Suppressor macrophage treated with lipopolysaccharide for 4 hours (primary cell): ENCODE measurements around the gene LRRC25.
A peak's percentile ranks its signal among the peaks of the same experiment; 100 is the strongest.

Experiments
- DNase-seq: peaks from one replicate; pipeline ENCODE4 v3.0.0-alpha.2; 2020

Gene LRRC25

DNA sequence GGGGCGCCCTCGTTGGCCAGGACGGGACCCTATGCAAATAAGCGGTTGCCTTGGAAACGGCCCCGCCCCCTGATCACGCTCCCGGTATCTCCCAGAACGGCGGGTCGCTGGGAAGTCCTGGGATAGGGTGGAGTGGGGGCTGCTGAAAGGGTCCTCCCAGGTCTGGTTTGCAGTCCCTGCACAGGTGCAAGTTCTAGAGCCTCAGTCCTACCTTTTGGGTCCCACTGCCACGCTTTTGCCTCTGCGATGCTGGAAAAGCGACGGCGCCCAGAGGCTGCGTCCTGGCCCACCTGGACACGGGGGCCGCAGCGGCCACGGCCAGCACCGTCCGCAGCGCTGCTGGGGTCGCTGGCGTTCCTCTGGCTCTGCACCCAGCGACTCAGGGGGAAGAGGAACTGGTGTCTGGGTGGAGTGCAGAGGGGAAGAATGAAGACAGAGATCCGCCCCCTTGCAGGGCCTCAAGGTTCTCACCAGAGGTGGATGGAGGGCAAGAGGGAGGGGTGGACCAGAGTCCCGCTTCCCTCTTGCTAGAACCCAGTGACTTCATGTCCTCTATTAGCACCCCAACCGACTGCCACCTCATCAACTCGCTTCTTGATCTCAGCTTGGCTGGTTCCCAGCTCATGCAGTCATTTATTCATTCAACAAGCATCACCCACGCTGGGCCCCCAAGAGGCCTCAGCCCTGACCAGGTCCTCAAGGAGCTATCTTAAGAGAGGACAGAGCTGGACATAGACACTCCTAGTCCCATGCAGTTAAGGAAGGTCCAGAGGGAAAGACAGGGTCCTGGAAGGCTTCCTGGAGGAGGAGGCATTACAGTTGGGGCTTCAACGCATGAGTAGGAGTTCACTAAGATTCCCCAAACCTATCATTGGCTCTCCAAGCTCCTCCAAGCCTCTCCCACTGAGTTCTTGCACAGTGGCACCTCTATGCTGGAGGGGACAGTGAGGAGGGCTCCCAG is at the start of gene LRRC25:
TSS of gene LRRC25 (minus strand) at position 381 of the 961 bp plus-strand sequence. CDS start 659 bp downstream, outside the sequence.
- DNase-seq = peak; percentile 94

DNA sequence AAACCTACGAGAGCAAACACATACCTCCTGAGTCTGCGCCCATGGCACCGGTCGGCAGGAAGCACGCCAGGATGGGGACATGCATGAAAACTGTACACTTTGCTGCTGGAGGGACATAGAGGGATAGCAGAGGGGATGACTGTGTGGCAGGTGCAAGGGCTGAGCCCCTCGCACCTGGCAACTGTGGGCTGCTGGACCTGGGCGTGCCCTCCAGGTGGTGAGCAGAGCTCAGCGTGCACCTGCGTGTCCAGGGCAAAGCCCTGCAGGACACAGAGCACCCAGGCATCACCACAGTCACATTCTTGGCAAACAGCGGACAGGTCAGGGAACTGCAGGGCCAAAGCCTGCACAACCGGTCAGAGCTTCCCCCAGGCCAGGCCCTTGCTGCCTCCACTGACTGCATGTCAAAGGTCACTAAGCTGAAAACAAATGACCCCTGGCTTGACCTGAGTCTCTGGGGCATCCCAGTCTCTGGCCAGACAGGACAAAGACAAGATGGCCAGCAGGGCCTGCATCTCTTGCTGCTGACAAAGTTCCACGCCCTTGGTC is 49.5 kb upstream of the LRRC25 start:
- DNase-seq = no peak

DNA sequence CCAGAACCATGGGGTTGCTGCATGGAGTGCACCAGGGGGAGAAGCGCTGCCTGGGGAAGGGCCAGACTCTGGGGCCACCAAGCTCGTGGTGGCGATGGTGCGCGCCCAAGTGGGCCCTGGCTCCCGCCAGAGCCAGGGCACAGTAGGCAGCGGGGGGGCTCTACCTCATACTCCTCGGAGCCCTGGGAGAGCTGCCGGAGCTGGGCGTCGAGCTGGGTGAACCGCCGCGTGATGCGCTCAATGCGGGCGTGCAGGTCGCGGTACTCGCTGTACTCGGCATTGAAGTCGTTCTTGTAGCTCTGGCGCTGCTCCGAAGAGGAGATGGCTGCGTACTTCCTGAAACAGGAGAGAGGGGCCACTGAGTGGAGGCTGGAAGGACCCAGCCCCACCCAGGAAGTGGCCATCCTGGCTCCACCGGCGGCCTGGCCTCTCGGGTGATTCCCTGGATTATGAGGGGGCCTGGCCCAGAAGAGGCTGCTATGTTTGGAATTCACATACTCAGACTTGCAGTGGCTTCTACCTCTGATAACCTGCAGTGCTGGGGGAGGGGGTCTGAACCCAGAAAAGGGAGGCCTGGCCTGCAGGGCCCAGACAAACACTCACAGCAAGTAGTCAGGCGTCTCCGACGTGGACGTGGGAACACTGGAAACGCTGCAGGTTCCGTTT is 48.9 kb upstream of the LRRC25 start:
- DNase-seq = no peak

DNA sequence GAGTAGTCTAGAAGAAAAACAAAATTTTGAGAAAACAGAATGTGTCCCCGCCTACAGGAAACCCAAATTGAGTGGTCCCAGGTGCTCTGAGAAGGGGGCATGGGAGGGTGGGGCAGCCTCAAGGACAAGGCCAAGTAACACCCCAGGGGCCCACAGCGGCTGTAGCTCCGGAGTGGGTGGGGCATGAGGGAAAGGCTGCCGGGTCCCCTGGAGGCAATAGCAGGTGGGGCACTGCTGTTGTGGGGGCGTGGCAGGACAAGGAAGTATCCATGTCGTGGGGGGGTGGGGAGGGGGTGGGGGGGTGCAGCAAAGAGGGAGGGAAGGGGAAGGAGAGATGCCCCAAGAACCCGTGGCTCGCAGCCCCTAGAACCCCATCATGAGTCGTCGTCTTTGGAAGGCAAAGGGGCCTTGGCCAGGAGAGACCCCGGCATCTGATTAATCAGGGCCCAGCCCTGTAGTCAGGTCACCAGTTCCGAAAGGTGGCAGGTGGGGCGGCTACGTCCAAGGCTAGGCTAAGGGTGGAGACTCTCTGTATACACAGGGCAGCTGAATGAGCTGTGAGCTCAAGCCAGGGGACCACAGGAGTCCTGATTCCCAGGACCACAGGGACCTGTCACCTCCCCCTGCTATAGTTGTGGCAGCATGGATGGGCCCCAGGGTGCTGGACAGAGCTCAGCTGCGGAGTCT is 48.0 kb upstream of the LRRC25 start:
- no peak for DNase-seq

DNA sequence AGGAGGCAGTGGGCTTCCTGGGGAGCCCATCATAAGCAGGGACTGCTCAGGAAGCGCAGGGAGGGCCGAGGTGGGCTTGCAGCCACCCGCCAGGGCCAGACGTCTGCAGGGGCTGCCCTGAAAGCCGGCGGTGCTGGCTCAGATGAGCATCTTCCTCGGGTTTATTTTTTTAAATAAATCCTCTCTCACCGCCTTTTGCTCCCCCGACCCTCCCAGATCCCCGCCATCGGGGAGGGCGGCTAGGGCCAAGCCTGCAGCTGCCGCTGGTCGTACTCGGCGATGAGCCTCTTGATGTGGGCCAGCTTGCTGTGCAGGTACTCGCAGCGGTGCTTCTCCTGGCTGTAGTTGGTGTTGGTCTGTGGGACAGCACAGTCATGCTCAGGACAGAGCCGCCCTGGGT is 47.1 kb upstream of the LRRC25 start:
- DNase-seq = no peak

DNA sequence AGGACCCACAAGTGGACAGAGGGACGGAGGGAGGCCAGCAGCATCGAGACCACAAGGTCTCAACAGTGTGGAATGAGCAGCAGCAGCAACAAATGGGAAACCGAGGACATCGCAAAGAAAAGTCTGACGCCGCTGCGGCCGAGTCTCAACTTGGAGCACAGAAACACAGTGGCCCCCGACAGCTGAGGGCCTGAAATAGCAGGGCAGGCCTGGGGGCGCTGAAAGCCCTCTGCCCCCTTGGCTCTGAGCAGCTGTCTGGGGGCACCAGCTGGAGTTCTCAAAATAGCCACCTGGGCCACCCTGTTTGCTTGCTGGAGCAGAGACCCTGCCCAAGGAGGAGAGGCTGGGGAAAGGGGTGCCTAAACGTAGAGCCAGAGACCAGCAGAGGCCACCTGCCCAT is 46.4 kb upstream of the LRRC25 start:
- no peak for DNase-seq

DNA sequence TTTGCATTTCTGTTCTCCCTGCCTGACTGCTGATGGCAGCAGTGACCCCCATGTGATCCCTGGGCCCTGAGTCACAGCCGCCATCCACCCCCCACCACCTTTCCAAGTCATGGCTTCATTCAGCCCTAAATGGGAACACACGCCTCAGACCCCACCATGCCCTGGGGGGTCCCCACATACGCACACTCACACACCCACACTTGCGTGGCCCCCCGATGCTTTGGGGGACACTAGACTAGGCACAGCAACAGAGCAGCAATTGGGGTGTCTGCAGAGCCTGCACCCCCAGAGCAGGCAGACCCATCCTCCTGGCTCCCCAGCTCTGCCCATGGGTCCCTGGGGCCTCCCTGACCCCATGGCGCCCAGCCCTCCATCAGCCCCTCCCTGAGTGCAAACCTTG is 46.0 kb upstream of the LRRC25 start:
- DNase-seq = no peak

DNA sequence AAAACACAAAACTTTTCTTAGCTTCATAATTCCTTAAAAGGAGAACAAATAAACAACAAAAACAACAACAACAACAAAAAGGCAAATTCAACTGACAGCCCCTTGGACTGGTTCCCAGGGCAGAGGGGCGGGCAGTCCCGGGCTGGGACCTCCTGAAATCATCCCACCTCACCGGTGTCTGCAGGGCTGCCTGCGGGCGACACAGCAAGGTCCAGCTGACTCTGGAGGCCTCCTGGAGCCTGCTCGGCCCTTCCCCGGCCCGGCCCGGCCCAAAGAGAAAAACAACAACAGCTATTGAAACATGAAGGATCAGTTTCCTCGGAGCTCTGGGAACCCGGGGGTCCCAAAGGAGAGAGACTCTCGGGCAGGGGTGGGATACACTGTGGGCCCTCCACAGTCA is 45.5 kb upstream of the LRRC25 start:
- DNase-seq = no peak

DNA sequence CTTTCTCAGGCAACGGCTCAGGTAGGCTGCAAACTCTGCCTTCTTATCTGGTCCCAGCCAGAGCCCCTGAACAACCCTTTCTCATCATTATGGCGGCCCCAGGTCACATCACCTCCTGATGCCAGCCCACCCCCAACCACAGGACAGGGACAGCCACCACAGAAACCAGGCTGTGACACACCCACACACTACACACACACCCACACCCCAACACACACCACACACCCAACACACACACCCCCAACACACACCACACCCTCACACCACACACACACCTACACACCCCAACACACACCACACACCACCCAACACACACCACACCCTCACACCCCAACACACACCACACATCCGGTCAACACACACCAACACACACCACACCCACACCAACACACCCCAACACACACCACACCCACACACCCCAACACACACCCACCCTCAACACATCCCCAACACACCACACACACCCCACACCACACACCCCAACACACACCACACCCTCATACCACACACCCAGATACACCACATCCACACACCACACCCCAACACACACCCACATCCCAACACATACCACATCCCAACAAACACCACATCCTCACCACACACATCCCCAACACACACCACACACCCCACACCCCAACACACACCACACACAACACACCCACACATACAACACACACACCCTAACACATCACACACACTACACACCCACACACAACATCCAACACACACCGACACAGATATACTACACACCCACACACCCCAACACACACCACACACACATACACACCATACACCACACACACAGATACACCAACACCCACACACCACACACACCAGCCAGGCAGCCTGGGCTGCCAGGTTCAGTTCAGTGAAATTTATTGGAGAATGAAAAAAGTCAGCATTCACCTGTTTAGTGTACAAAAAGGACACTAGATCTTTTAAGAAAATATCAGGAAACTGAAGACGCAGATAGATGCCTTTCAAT is 44.7 kb upstream of the LRRC25 start:
- no peak for DNase-seq

DNA sequence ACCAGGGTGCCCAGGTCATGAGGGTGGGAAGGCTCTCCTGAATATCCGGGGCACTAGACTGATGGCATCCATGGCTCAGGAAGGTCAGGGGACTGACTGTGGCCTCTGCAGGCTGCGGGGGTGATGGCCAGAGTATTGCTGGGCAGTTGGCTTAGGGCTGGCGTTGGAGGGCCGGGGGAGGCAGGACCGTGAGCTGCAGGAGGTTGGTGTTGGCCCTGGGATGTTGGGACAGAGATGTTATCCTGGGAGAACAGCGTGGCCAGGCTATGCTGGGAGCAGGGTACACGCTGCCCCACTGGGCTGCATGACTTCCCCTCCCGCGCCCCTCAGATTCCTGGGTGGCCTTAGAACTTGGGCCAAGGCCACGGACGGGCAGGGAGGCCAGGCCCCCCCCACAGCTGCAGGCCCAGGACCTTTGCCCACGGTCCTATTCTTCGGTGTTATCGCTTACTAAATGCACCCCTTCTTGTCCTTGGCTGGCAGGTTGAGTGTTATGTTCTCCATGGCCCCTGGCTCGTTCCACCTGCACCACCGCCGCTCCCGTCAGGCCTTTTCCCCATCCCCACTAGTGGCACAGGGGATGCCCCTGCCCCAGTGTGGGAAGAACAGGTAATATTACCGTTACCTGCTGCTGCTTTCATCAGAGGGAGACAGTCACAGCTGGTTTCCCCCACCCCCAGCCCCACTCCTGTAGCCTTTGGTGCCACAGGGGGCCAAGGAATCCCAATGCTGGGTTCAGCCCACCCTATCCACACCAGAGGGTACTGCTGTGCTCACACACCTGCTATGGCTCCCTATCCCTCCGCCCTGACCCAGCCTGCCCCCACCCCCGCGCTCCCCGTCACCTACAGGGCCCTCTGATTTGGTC is 43.7 kb upstream of the LRRC25 start:
- no peak for DNase-seq

DNA sequence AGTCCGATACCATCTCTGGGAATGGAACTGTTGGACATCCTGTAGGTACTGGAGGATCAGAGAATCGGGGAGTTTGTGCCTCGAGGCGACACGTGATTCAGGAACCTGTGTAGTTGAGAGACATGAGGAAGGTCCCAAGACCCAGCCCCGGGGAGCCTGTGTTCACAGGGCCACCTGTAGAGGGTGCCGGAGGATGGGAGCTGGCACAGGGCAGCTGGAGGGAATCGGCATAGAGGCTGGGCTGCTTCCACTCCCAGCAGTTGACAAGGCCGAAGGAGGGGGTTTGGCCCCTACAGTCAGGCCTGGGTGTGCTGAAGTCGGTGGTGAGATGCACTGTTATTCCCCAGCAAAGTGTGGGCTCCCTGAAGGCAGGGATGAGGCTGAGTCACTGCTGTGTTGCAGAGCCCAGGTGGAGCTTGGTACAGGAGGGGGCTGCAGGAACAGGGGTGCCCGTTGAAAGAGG is 43.0 kb upstream of the LRRC25 start:
- DNase-seq = no peak

DNA sequence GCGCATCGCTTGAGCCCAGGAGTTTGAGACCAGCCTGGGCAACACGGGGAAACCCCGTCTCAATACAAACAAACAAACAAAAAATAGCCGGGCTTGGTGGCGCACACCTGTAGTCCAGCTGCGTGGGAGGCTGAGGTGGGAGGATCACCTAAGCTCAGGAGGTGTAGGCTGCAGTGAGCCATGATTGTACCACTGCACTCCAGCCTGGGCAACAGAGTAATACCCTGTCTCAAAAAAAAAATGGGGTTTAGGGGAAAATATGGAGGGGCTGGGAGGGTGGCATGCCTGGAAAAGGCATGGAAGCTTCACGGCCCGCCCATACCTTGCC is 42.5 kb upstream of the LRRC25 start:
- no peak for DNase-seq

DNA sequence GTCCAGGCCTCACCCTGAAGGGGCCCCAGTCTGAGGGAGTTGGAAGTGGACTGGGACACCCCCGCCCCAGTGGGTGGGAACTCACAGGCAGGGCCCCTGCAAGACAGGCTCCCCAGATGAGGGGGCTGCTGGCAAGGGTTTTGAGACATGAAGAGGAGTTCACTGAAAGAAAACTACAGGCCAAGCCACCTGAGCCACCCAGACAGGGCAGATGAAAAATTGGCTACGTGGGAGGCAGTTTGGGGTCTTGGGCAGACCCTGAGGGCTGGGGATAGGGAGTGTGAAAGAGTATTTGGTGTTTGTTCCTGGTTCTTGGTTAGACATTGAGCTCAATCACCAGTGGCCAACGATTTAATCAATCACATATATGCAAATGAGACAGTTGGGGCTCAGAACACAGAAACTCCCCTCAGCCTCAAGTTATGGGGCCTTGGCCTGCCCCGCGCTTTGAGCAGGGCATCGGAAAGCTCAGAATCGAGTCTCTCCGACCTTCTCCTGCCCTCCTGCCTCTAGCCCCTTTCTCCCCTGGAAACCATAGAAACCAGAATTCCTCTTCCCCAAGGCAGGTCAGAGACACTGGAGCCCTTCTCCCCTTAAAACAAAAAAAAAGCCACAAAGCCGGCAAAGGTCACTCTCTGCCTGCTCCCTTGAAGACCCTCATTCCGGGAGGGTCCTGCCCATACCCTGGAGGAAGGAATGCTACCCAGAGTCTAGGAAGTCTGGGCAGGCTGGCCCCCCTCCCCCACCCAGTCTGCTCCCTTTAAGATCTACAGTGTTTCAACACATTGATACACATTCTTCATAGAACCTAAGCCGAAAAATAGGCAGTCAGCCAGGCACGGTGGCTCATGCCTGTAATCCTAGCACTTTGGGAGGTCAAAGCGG is 41.8 kb upstream of the LRRC25 start:
- no peak for DNase-seq

DNA sequence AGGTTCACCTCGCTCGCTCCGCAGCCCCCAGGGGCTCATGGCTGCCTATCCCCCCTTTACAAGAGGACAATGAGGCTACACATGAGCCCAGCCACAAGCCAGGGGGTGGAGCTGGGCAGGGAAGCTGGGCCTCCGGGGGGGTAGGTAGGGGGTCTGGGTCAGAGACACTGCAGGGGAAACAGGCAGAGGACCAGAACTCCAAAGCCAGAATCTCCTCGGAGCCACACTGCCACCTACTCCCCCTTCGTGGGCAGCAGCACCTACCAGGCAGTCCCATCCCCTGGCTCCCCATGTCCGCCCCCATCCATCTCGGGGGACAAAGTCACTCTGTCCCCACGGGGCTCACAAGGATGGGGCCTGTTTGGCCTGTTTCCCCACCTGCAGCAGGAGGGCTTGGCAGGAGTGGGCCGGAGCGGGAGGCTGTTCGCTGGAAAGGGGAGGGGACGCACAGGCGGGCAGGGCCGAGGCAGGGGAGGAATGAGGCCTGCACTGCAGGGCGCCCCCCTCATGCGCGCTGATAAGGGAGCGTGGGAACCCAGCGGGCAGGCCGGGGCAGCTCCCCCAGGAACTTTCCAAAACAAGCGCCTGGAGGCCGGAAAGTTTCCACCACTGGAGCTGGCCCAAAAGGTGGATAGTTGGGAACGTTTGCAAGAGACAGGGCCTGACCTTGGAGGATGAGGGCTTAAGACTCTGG is 41.1 kb upstream of the LRRC25 start:
- no peak for DNase-seq

DNA sequence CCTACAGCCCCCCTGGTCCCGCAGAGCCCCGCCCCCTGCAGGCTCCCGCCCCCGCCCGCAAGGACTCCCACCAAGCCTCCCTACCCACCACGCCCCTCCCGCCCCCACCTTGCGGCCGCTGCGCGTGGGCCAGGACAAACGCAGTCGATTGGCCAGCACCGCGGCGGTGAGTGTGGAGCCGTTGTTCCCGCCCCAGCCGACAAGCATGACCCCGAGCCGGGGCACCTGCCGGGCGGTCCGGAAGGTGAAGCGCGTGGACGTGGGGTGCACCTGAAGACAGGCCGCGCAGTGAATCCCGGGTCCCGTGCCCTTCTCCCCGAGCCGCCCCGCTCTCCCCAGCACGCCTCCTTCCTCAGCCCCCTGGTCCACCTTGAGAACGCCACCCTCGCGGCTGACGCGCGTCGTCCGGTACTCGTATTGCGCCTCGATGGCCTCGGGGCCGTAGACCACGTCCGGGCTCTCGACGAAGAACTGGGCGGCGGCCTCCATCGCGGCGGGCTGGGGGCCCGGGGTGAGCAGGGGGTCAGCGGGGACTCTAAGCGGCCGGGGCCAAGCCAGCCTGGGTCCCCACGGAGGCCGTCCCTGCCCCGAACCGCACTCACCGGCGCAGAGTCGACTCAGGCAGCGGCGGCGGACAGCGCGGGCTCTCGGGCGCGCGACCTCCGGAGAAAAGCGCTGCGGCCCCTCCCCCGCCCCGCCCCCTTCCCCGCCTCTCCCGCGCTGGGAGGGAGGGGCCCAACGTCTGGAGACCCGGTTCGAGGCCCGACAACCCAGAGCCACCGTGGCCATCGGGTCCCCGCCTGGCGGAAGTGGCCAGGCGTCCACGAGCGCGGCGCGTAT is 40.3 kb upstream of the LRRC25 start, which contains the start of gene ISYNA1:
TSS of gene ISYNA1 (minus strand) at position 643 of the 840 bp plus-strand sequence. CDS start at position 489, 154 bp downstream.
- DNase-seq = peak; percentile 40

DNA sequence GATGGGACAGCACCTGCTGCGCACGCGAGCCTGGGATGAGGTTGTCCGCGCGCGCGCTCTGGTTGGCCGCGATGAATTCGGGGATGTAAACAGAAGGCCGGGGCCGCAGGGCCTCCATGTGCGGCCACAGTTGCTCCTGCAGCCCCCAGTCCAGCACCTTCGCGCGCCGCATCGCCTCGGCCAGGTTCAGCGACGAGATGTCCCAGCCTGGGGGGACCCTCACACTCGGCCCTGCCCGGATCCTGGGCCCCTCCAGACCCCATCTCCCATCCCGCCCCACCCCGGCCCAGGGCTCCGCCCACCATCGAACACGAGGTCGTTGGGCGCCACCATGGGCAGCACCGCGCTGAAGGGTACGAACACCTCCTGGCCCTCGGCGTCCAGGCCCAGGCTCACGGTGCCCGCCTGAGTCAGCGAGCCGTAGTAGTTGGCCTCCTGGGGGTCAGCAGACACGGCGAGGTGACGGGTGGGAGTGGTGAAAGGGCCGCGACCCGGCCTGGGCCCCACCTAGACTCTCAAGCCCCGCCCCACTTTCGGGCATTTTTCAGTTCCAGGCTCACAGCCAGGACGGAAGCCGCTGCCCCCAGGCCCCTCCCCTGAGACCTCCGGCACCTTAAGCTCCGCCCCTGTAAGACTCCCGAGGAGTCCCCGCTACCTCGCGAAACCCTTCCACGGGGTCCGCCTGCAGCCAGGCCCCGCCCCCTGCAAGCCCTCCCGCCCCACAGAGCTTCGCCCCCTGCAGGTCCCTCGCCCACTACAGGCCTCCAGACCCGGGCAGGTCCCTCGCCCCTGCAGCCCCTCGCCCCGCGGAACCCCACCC is 39.5 kb upstream of the LRRC25 start:
- DNase-seq = peak; percentile 43
